ENCODE results near the gene SRSF5. TPM values are rescaled to one million over a fixed set of nuclear protein-coding genes. Genes with fewer than 3 reads are reported as not detected.

SRSF5 gene
- total and polyA plus RNA-seq, 2 donors (not counting 3 experiments of a cell fraction or from before 2014, with no cell fraction given), result 192 to 253 TPM

DNA sequence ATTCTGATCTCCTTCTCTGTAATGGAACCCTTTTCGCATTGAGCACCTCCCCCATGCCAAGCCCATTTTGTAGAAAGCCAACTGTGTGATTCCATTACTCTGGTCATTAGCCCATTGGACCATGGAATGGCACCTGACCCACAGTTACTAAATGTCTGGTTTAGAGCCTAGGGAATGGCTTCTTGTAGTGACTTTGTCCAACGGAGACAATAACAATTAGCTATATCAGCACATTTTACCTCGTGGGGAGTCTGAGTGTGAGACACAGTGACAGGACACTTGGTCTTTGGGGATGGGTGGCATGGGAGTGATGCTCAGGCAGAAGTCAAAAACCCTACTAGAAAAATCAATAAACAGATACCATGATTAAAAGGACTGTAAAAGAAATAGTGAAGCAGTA, 19.7 kb downstream of the SRSF5 start:
- no TSS peak for BruUV-seq (replicated peaks)
- Histone ChIP-seq H2AFZ (ENCODE audit: low read depth, low read length) (no peak overlapping the region), H3K27me3 (ENCODE audit: control insufficient read depth in 2 of 2, insufficient read depth in 2 of 2, low read length in 2 of 2) (no peaks in the 10 kb centered on the region), H3K9ac (replicated peaks; ENCODE audit: extremely low read depth, insufficient read depth, low read length) (no peak overlapping the region), H3K4me3 (replicated peaks in 1 of 3; ENCODE audit: insufficient read depth in 1 of 3, low read depth in 1 of 3, low read length in 3 of 3) (no peak overlapping the region), H3K4me2 (ENCODE audit: insufficient read depth, low read length) (no peak overlapping the region), H3K4me1 (ENCODE audit: control insufficient read depth, extremely low read depth, insufficient read depth, low read length) (no peaks in the 10 kb centered on the region), H3K9me1 (replicated peaks; ENCODE audit: control insufficient read depth, extremely low read depth, insufficient read depth, low read length) (no peaks in the 10 kb centered on the region), H3K79me2 (ENCODE audit: control insufficient read depth, insufficient read depth, low read length) (no peaks in the 10 kb centered on the region), H3K9me3 (replicated peaks; ENCODE audit: control insufficient read depth, insufficient read depth, low read length) (no peaks in the 10 kb centered on the region), H3K36me3 (ENCODE audit: control insufficient read depth in 2 of 2, extremely low read depth in 1 of 2, insufficient read depth in 2 of 2, low read length in 2 of 2) (no peaks in the 10 kb centered on the region), H4K20me1 (replicated peaks; ENCODE audit: control insufficient read depth, extremely low read depth, insufficient read depth, low read length) (no peaks in the 10 kb centered on the region), H3K27ac (ENCODE audit: insufficient read depth, low read depth, low read length) (no peak overlapping the region)
- POLR2A ChIA-PET, result no interaction called here
- no peak for FAIRE-seq
- DNase-seq (ENCODE audit: low read depth, low spot score), result no peak
- intact Hi-C loops (cut with micrococcal nuclease), result no loop called here
- dilution Hi-C loops (cut with MboI; ENCODE audit: extremely low pct_ligation_motif_present, low sequenced_read_pairs), result no loop called here
- TF ChIP-seq, protein P1, sequence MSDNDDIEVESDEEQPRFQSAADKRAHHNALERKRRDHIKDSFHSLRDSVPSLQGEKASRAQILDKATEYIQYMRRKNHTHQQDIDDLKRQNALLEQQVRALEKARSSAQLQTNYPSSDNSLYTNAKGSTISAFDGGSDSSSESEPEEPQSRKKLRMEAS (IDR thresholded peaks at IDR 0.05; ENCODE audit: insufficient read depth, insufficient read length), result no peak
- TF ChIP-seq FOS (IDR thresholded peaks at IDR 0.05; ENCODE audit: borderline replicate concordance, insufficient read depth, low read length) (no peak), POLR2AphosphoS5 (IDR thresholded peaks at IDR 0.05; ENCODE audit: insufficient read depth, low read depth, low read length) (no peak), JUN (IDR thresholded peaks at IDR 0.05; ENCODE audit: borderline replicate concordance, insufficient read depth, insufficient read length, low read depth) (no peak), POLR2A (IDR thresholded peaks at IDR 0.05; ENCODE audit: low read depth, low read length) (no peak), EZH2 (IDR thresholded peaks at IDR 0.05; ENCODE audit: borderline replicate concordance, low read depth, low read length, severe bottlenecking) (no peak), MYC (IDR thresholded peaks at IDR 0.05; ENCODE audit: low read depth, low read length) (no peak)
- CTCF ChIA-PET, result interaction anchor here (0.7 kb wide), 1 partner anchor 10 kb away, joined by 3 read pairs; no protein-coding TSS in a partner anchor

DNA sequence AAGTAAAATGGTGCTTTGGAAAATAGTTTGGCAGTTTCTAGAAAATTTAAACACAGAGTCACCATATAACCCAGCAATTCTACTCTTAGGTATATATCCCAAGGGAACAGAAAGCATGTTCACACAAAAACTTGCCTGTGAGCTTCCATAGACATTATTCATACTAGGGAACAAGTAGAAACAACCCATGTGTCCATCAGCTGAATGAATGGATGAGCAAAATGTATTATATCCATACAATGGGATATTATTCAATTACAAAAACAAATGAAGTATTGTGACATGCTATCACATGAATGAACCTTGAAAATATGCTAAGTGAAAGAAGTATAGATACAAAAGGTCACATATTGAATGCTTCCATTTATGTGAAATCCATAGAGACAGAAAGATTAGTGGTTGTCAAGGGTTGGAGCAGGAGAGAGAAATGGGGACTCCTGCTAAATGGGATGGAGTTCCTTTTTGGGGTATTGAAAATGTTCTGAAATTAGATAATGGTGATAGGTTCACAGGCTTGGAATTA, 22.2 kb downstream of the SRSF5 start:
- dilution Hi-C loops (cut with MboI; ENCODE audit: extremely low pct_ligation_motif_present, low sequenced_read_pairs), result no loop called here
- FAIRE-seq, result no peak
- CTCF ChIA-PET, result no interaction called here

More for the DNA sequence above, 22.2 kb downstream of the SRSF5 start:
- Histone ChIP-seq H3K27ac (ENCODE audit: insufficient read depth, low read depth, low read length) (no peak overlapping the region), H2AFZ (ENCODE audit: low read depth, low read length) (no peak overlapping the region), H3K36me3 (ENCODE audit: control insufficient read depth in 2 of 2, extremely low read depth in 1 of 2, insufficient read depth in 2 of 2, low read length in 2 of 2) (no peaks in the 10 kb centered on the region), H3K4me2 (ENCODE audit: insufficient read depth, low read length) (no peak overlapping the region), H3K27me3 (ENCODE audit: control insufficient read depth in 2 of 2, insufficient read depth in 2 of 2, low read length in 2 of 2) (no peaks in the 10 kb centered on the region), H3K9ac (replicated peaks; ENCODE audit: extremely low read depth, insufficient read depth, low read length) (no peak overlapping the region), H3K4me3 (replicated peaks in 1 of 3; ENCODE audit: insufficient read depth in 1 of 3, low read depth in 1 of 3, low read length in 3 of 3) (no peak overlapping the region), H3K79me2 (ENCODE audit: control insufficient read depth, insufficient read depth, low read length) (no peaks in the 10 kb centered on the region), H3K9me1 (replicated peaks; ENCODE audit: control insufficient read depth, extremely low read depth, insufficient read depth, low read length) (no peaks in the 10 kb centered on the region), H4K20me1 (replicated peaks; ENCODE audit: control insufficient read depth, extremely low read depth, insufficient read depth, low read length) (no peaks in the 10 kb centered on the region), H3K4me1 (ENCODE audit: control insufficient read depth, extremely low read depth, insufficient read depth, low read length) (no peaks in the 10 kb centered on the region), H3K9me3 (replicated peaks; ENCODE audit: control insufficient read depth, insufficient read depth, low read length) (no peaks in the 10 kb centered on the region)
- TF ChIP-seq GATA2 (IDR thresholded peaks at IDR 0.05; ENCODE audit: insufficient read depth, insufficient read length, low read depth, low read length) (no peak), POLR2A (IDR thresholded peaks at IDR 0.05; ENCODE audit: low read depth, low read length) (no peak), CTCF (IDR thresholded peaks at IDR 0.05; ENCODE audit: extremely low read depth in 1 of 2, insufficient read depth in 1 of 2, low read depth in 1 of 2, low read length in 2 of 2) (no peak)
- no peak for DNase-seq (ENCODE audit: low read depth, low spot score)
- POLR2A ChIA-PET, result no interaction called here
- no TSS peak for BruUV-seq (replicated peaks)
- intact Hi-C loops (cut with micrococcal nuclease), result no loop called here

All from endothelial cell of umbilical vein (primary cell).